ENCODE measurements around the gene CWF19L2. TPM values are rescaled to one million over a fixed set of nuclear protein-coding genes. Genes with fewer than 3 reads are reported as not detected.
"Not testable (repeated sequence)": the region's sequence is repeated elsewhere in the genome, so short reads cannot be mapped to it uniquely, and the experiment has no call there.

Gene CWF19L2
- total RNA-seq = 9.5 TPM
- long read RNA-seq, transcript CWF19L2-201 (18 exons, 3,278 nt) = major isoform, 5 of 17 reads
- long read RNA-seq, partial matches to known transcripts = 11 of 17 reads
- long read RNA-seq, other reads (novel, unspliced or antisense) = 1 of 17 reads

DNA sequence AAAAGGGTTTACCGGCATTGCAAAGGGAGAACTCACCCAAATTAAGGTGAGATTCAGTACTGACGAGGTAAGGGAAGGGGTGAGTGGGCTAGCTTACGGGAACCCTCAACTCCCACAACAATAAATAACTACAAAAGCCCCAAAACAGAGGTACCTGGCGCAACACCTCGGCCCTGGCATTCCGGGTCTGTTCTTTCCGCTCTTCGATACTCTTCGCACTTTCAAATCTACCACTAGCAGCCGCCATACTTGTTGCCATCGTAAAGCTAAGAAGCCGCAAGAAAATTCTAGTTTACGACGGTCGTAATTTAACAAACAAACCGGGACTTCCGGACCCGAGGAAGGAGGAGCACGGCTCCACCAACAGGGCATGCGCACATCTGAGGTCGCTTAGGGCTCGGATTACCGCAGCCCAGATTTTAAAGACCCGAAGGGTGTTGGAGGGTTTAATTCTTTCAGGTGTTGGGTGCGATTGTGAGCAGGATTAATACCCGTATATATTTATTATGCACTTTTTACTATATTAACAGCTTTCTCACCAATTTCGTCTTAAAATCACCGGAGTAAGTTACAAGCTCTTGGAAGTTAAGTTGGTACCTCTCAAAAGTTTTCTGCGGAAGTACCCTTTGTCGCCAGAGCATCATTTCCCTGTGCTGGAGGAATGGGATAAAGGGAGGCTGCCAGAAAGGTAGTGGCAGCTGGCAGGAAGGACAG is at the start of gene CWF19L2:
CWF19L2 (minus strand) TSS at position 268 of the 714 bp plus-strand sequence; CDS start at position 259, 9 bp downstream.
- ATAC-seq (peak; percentile 100), DNase-seq (peak; percentile 92)
- intact Hi-C loops (cut with micrococcal nuclease) = no loop called here

GRCh38 chr11:107505647-107506225 is 48.1 kb upstream of the CWF19L2 start:
- intact Hi-C loops (cut with micrococcal nuclease) = no loop called here
- DNase-seq (no peak), ATAC-seq (no peak)

GRCh38 chr11:107504981-107505380 is 47.4 kb upstream of the CWF19L2 start:
- no peak for ATAC-seq
- DNase-seq = no peak
- intact Hi-C loops (cut with micrococcal nuclease) = no loop called here

- DNase-seq = no peak
- intact Hi-C loops (cut with micrococcal nuclease) = no loop called here
- ATAC-seq = no peak
Observed at GRCh38 chr11:107501713-107502112, 44.1 kb upstream of the CWF19L2 start.

GRCh38 chr11:107497371-107497770 is 39.7 kb upstream of the CWF19L2 start:
- DNase-seq; intact Hi-C loops (cut with micrococcal nuclease); ATAC-seq: not testable (repeated sequence)

DNA sequence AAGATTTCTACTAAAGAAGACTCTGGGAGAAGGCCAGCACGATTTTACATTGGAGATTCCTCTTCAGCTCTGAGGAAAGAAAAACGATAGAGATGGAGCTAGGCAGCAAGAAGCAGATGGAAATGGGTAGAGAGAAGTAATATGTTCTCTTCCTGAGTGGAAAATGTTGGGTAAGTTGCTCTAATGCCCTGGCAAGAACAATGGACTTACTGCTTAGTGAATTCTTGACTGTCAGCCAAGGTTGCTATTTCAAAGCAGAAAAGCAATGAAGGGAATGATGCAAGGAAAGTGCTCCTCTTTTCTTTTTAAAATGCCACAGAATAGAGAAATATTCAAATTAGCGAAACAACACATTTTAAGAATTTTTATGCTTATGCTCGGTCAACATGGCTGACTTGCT is 38.4 kb upstream of the CWF19L2 start:
- DNase-seq (no peak), ATAC-seq (peak; percentile 43)
- intact Hi-C loops (cut with micrococcal nuclease) = no loop called here

DNA sequence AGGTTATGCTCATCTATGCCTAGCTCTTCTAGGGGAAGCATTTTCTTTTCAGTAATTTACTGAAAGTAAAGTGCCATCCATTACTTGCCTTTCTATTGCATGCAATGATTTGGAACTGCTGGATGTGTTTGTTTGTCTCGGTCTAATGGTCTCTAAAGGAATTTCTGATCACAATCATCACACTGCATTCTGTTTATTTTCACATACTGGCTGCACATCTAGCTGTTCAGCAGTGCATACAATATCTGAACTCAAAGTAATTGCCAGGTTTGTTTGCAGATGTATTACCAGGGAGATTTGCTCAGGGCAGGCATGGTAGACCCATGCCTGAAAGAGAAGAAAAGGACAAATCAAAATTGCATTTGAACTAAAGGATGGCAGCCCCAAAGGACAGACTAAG is 36.4 kb upstream of the CWF19L2 start:
- DNase-seq (no peak), ATAC-seq (no peak)
- intact Hi-C loops (cut with micrococcal nuclease) = no loop called here

- DNase-seq (no peak), ATAC-seq (no peak)
- intact Hi-C loops (cut with micrococcal nuclease) = no loop called here
Observed at GRCh38 chr11:107493117-107493516, 35.5 kb upstream of the CWF19L2 start.

- intact Hi-C loops (cut with micrococcal nuclease) = no loop called here
- DNase-seq (no peak), ATAC-seq (no peak)
Observed at GRCh38 chr11:107490836-107491235, 33.2 kb upstream of the CWF19L2 start.

DNA sequence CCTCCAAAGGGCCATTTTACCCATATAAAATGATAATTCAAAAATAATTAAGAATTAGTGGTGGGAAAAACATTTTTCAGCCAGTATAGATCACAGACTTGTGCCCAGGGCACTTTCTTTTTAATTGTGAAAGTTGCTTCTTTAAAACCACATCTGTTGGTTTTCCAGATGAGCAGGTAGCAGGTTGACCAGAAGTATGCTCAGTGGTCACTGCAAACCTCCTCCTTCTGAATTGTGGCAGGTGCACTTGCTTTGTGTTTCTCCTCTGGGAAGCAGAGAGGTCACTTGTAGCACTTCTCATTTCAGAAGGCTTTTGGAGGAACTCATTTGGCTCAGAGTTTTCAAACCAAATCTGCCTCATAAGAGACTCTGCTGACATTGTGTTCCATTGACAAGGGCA is 24.6 kb upstream of the CWF19L2 start:
- ATAC-seq = no peak
- no peak for DNase-seq
- intact Hi-C loops (cut with micrococcal nuclease) = no loop called here

GRCh38 chr11:107478922-107479321 is 21.3 kb upstream of the CWF19L2 start:
- no peak for ATAC-seq
- intact Hi-C loops (cut with micrococcal nuclease) = no loop called here
- no peak for DNase-seq

DNA sequence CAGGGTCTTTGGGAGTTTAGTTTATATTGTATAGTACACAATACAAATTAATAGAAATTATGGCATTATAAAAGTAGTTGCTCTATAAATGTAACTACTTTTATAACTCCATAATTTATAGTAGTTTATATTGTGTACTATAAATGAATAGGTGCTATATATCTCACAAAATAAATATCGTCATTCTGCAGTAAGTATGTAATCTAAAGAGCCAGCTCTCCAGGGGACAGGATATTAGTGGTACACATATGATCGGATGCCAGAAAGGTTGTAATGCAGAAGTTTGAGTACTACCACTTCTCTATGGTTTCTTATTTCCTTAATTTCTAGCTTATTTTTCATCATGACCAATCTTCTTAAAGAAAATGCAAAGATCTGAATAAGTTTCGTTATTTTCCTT is 20.2 kb upstream of the CWF19L2 start:
- ATAC-seq (no peak), DNase-seq (no peak)
- intact Hi-C loops (cut with micrococcal nuclease) = no loop called here

GRCh38 chr11:107473792-107474191 is 16.2 kb upstream of the CWF19L2 start:
- intact Hi-C loops (cut with micrococcal nuclease) = no loop called here
- ATAC-seq (no peak), DNase-seq (no peak)

- intact Hi-C loops (cut with micrococcal nuclease) = no loop called here
- DNase-seq = no peak
- no peak for ATAC-seq
Observed at GRCh38 chr11:107472966-107473365, 15.3 kb upstream of the CWF19L2 start.

- DNase-seq (no peak), ATAC-seq (no peak)
- intact Hi-C loops (cut with micrococcal nuclease) = no loop called here
Observed at GRCh38 chr11:107468596-107468995, 11.0 kb upstream of the CWF19L2 start.

- ATAC-seq (no peak), DNase-seq (no peak)
- intact Hi-C loops (cut with micrococcal nuclease) = no loop called here
Observed at GRCh38 chr11:107467696-107468095, 10.1 kb upstream of the CWF19L2 start.

DNA sequence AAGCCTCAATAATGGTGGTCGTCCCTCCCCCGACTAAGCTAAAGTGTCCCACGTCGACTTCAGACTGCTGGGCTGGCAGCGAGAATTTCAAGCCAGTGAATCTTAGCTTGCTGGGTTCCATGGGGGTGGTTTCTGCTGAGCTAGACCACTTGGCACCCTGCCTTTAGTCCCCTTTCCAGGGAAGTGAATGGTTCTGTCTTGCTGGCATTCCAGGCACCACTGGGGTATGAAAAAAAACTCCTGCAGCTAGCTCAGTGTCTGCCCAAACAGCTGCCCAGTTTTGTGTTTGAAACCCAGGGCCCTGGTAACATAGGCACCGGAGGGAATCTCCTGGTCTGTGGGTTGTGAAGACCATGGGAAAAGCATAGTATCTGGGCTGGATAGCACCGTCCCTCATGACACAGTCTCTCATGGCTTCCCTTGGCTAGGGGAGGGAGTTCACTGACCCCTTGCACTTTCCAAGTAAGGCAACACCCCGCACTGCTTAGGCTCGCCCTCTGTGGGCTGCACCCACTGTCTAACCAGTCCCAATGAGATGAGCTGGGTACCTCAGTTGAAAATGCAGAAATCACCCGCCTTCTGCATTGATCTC is 8.7 kb upstream of the CWF19L2 start:
- intact Hi-C loops (cut with micrococcal nuclease); ATAC-seq; DNase-seq: not testable (repeated sequence)

DNA sequence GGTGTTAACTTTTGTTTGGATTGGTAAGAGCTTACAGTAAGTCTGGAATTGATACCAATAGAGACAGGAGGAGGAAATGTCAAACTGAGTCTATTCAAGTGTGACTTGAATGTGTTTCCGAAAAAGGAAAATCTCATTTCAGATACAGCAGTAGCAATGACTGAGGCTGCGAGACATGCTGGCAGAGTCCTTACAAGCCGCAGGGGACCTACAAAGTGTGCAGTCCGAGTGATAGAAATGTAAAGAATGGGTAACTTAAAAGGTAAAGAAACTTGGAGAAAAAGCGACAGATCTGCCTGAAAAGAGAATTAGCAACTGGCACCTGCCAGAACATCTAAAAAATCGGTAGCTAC is 444 bp downstream of the CWF19L2 start:
- ATAC-seq = no peak
- DNase-seq = no peak
- intact Hi-C loops (cut with micrococcal nuclease) = no loop called here

GRCh38 chr11:107453594-107454286 is 3.9 kb downstream of the CWF19L2 start:
- intact Hi-C loops (cut with micrococcal nuclease) = no loop called here
- ATAC-seq (no peak), DNase-seq (no peak)

DNA sequence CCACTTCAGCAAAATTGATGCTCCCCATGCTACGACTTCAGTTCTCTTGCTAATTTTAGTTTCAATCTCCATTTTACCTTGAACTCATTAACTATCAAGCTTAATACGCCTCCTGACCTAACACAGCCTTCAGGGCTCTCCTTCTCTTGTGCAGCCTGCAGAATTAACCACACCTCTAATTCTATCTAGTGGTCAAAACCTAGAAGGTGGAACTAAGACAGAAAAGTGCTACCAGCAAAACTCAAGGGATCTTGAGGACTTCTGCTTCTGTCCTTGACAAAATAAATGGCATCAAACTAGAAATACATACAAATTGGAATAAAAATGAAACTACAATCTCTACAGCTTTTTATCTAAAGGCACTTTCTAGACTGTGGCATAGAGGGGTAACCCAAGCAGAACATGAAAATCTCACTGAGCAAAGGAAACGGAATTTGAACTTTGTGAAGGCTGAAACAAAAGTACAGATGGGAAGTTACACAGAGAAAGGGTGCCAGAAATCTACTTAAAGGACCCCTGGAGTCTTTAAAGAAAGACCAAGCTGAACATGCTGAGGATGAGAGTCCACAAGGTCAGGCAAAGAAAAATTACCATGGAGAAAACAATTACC is 10.7 kb downstream of the CWF19L2 start:
- intact Hi-C loops (cut with micrococcal nuclease) = no loop called here
- DNase-seq (no peak), ATAC-seq (no peak)
